Measurements from ENCODE around the gene C20orf173.

Gene C20orf173

DNA sequence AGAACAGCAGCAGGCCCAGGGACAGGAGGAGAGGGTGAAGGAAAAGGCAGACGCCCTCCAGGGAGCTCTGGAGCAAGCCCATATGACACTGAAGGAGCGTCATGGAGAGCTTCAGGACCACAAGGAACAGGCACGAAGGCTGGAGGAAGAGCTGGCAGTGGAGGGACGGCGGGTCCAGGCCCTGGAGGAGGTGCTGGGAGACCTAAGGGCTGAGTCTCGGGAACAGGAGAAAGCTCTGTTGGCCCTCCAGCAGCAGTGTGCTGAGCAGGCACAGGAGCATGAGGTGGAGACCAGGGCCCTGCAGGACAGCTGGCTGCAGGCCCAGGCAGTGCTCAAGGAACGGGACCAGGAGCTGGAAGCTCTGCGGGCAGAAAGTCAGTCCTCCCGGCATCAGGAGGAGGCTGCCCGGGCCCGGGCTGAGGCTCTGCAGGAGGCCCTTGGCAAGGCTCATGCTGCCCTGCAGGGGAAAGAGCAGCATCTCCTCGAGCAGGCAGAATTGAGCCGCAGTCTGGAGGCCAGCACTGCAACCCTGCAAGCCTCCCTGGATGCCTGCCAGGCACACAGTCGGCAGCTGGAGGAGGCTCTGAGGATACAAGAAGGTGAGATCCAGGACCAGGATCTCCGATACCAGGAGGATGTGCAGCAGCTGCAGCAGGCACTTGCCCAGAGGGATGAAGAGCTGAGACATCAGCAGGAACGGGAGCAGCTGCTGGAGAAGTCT is 25.5 kb downstream of the C20orf173 start:
- H3K9ac ChIP-seq (ENCODE audit: low read depth, low read length) = no peak overlapping the region
- H3K4me1 ChIP-seq (ENCODE audit: insufficient read depth, low read length) = no peaks in the 10 kb centered on the region
- no peak overlapping the region for H3K4me3 ChIP-seq (ENCODE audit: low read depth in 1 of 2, low read length in 2 of 2)
- no peaks in the 10 kb centered on the region for H3K79me2 ChIP-seq (ENCODE audit: insufficient read depth, low read length)
- H3K27me3 ChIP-seq (ENCODE audit: insufficient read depth, low read length, poor library complexity) = no peaks in the 10 kb centered on the region
- no peaks in the 10 kb centered on the region for H3K9me3 ChIP-seq (ENCODE audit: insufficient read depth, low read length, severe bottlenecking)
- no peak for DNase-seq
- TF ChIP-seq EZH2 (IDR thresholded peaks at IDR 0.05; ENCODE audit: borderline replicate concordance, low read depth, low read length, severe bottlenecking) = no peak
- TF ChIP-seq, protein P1, sequence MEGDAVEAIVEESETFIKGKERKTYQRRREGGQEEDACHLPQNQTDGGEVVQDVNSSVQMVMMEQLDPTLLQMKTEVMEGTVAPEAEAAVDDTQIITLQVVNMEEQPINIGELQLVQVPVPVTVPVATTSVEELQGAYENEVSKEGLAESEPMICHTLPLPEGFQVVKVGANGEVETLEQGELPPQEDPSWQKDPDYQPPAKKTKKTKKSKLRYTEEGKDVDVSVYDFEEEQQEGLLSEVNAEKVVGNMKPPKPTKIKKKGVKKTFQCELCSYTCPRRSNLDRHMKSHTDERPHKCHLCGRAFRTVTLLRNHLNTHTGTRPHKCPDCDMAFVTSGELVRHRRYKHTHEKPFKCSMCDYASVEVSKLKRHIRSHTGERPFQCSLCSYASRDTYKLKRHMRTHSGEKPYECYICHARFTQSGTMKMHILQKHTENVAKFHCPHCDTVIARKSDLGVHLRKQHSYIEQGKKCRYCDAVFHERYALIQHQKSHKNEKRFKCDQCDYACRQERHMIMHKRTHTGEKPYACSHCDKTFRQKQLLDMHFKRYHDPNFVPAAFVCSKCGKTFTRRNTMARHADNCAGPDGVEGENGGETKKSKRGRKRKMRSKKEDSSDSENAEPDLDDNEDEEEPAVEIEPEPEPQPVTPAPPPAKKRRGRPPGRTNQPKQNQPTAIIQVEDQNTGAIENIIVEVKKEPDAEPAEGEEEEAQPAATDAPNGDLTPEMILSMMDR (IDR thresholded peaks at IDR 0.05; ENCODE audit: borderline replicate concordance, extremely low read depth, low read length, poor library complexity, severe bottlenecking) = no peak
- H3K36me3 ChIP-seq (ENCODE audit: insufficient read depth, low read length) = peaks cover 95% of the 10 kb centered on the region
- 0 out of 2 replicates have a peak, but pooled peaks cover 4% of the 10 kb centered on the region for H4K20me1 ChIP-seq (ENCODE audit: insufficient read depth, low read length)
- H3K27ac ChIP-seq (ENCODE audit: low read length) = no peak overlapping the region
- H2AFZ ChIP-seq (ENCODE audit: low read depth, low read length) = no peak overlapping the region
- H3K4me2 ChIP-seq (ENCODE audit: insufficient read depth, low read length) = no peak overlapping the region
- ATAC-seq (ENCODE audit: insufficient read depth, low read depth) = no peak

DNA sequence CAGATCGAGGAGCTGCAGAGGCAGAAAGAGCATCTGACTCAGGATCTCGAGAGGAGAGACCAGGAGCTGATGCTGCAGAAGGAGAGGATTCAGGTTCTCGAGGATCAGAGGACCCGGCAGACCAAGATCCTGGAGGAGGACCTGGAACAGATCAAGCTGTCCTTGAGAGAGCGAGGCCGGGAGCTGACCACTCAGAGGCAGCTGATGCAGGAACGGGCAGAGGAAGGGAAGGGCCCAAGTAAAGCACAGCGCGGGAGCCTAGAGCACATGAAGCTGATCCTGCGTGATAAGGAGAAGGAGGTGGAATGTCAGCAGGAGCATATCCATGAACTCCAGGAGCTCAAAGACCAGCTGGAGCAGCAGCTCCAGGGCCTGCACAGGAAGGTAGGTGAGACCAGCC is 26.2 kb downstream of the C20orf173 start:
- peak overlapping the region; percentile 0; the same call in 1 of the 2 replicates for H3K27ac ChIP-seq (ENCODE audit: low read length)
- H4K20me1 ChIP-seq (ENCODE audit: insufficient read depth, low read length) = 0 out of 2 replicates have a peak, but pooled peaks cover 4% of the 10 kb centered on the region
- no peaks in the 10 kb centered on the region for H3K9me3 ChIP-seq (ENCODE audit: insufficient read depth, low read length, severe bottlenecking)
- H3K4me2 ChIP-seq (ENCODE audit: insufficient read depth, low read length) = no peak overlapping the region
- DNase-seq = no peak
- no peak overlapping the region for H3K4me3 ChIP-seq (ENCODE audit: low read depth in 1 of 2, low read length in 2 of 2)
- TF ChIP-seq EZH2 (IDR thresholded peaks at IDR 0.05; ENCODE audit: borderline replicate concordance, low read depth, low read length, severe bottlenecking) = no peak
- TF ChIP-seq, protein P1 (IDR thresholded peaks at IDR 0.05; ENCODE audit: borderline replicate concordance, extremely low read depth, low read length, poor library complexity, severe bottlenecking) = no peak
- H3K36me3 ChIP-seq (ENCODE audit: insufficient read depth, low read length) = peaks cover 95% of the 10 kb centered on the region
- H3K4me1 ChIP-seq (ENCODE audit: insufficient read depth, low read length) = no peaks in the 10 kb centered on the region
- H2AFZ ChIP-seq (ENCODE audit: low read depth, low read length) = no peak overlapping the region
- H3K27me3 ChIP-seq (ENCODE audit: insufficient read depth, low read length, poor library complexity) = no peaks in the 10 kb centered on the region
- no peaks in the 10 kb centered on the region for H3K79me2 ChIP-seq (ENCODE audit: insufficient read depth, low read length)
- ATAC-seq (ENCODE audit: insufficient read depth, low read depth) = no peak
- H3K9ac ChIP-seq (ENCODE audit: low read depth, low read length) = no peak overlapping the region

DNA sequence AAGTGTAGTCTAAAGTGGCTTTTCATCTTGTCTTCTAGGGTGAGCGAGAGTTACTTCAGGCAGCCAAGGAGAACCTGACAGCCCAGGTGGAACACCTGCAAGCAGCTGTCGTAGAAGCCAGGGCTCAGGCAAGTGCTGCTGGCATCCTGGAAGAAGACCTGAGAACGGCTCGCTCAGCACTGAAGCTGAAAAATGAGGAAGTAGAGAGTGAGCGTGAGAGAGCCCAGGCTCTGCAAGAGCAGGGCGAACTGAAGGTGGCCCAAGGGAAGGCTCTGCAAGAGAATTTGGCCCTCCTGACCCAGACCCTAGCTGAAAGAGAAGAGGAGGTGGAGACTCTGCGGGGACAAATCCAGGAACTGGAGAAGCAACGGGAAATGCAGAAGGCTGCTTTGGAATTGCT is 27.1 kb downstream of the C20orf173 start:
- DNase-seq = no peak
- Histone ChIP-seq H3K4me3 (ENCODE audit: low read depth in 1 of 2, low read length in 2 of 2) (no peak overlapping the region), H4K20me1 (ENCODE audit: insufficient read depth, low read length) (0 out of 2 replicates have a peak, but pooled peaks cover 4% of the 10 kb centered on the region), H3K79me2 (ENCODE audit: insufficient read depth, low read length) (no peaks in the 10 kb centered on the region), H3K27ac (ENCODE audit: low read length) (no peak overlapping the region), H3K4me2 (ENCODE audit: insufficient read depth, low read length) (no peak overlapping the region), H3K9ac (ENCODE audit: low read depth, low read length) (no peak overlapping the region), H3K27me3 (ENCODE audit: insufficient read depth, low read length, poor library complexity) (no peaks in the 10 kb centered on the region), H3K4me1 (ENCODE audit: insufficient read depth, low read length) (no peaks in the 10 kb centered on the region), H3K36me3 (ENCODE audit: insufficient read depth, low read length) (peaks cover 95% of the 10 kb centered on the region), H2AFZ (ENCODE audit: low read depth, low read length) (no peak overlapping the region), H3K9me3 (ENCODE audit: insufficient read depth, low read length, severe bottlenecking) (no peaks in the 10 kb centered on the region)
- ATAC-seq (ENCODE audit: insufficient read depth, low read depth) = no peak
- TF ChIP-seq, protein P1 (IDR thresholded peaks at IDR 0.05; ENCODE audit: borderline replicate concordance, extremely low read depth, low read length, poor library complexity, severe bottlenecking) = no peak
- TF ChIP-seq EZH2 (IDR thresholded peaks at IDR 0.05; ENCODE audit: borderline replicate concordance, low read depth, low read length, severe bottlenecking) = no peak
